Stimulated activated CD4-positive, alpha-beta T cell treated with anti-CD3 and anti-CD28 coated beads, Interleukin-4, amount 100 ng/mL, for 24 hours (primary cell): ENCODE data around the gene NDUFAF3.
A peak's percentile ranks its signal among the peaks of the same experiment; 100 is the strongest.
"Not testable (repeated sequence)": the region's sequence is repeated elsewhere in the genome, so short reads cannot be mapped to it uniquely, and the experiment has no call there.

ENCODE experiments used
- DNase-seq: peaks from one replicate; pipeline ENCODE4 v3.0.0-alpha.2; 2020

NDUFAF3 gene

GRCh38 chr3:49001155-49001554 lies 20.8 kb upstream of the NDUFAF3 start:
- no peak for DNase-seq

GRCh38 chr3:49004352-49005302 lies 17.3 kb upstream of the NDUFAF3 start:
- no peak for DNase-seq

GRCh38 chr3:49005303-49005680 lies 16.6 kb upstream of the NDUFAF3 start:
- DNase-seq: no peak

- no peak for DNase-seq
Measured at GRCh38 chr3:49005998-49006397, 15.9 kb upstream of the NDUFAF3 start.

- no peak for DNase-seq
Measured at GRCh38 chr3:49006408-49007067, 15.4 kb upstream of the NDUFAF3 start.

- DNase-seq: peak; percentile 98
Measured at GRCh38 chr3:49007068-49007770, 14.7 kb upstream of the NDUFAF3 start, which contains the start of gene WDR6. Gene WDR6 (plus strand): TSS chr3:49007391. CDS start chr3:49007432, 41 bp downstream.

- peak; percentile 84 for DNase-seq
Measured at GRCh38 chr3:49007771-49008528, 14.0 kb upstream of the NDUFAF3 start.

- DNase-seq: not testable (repeated sequence)
Measured at GRCh38 chr3:49008627-49009026, 13.3 kb upstream of the NDUFAF3 start.

- no peak for DNase-seq
Measured at GRCh38 chr3:49009396-49009795, 12.5 kb upstream of the NDUFAF3 start.

GRCh38 chr3:49012441-49013017 lies 9.4 kb upstream of the NDUFAF3 start:
- no peak for DNase-seq

GRCh38 chr3:49013113-49013737 lies 8.7 kb upstream of the NDUFAF3 start:
- DNase-seq: no peak

GRCh38 chr3:49013738-49014660 lies 7.9 kb upstream of the NDUFAF3 start:
- peak; percentile 54 for DNase-seq

GRCh38 chr3:49015072-49015471 lies 6.8 kb upstream of the NDUFAF3 start:
- DNase-seq: no peak

GRCh38 chr3:49015765-49016164 lies 6.2 kb upstream of the NDUFAF3 start:
- no peak for DNase-seq

GRCh38 chr3:49016414-49017228 lies 5.3 kb upstream of the NDUFAF3 start:
- no peak for DNase-seq

- DNase-seq: no peak
Measured at GRCh38 chr3:49017229-49017970, 4.5 kb upstream of the NDUFAF3 start.

- DNase-seq: peak; percentile 61
Measured at GRCh38 chr3:49017971-49018706, 3.8 kb upstream of the NDUFAF3 start, which contains the start of gene DALRD3. Gene DALRD3 (minus strand): TSS chr3:49018580. CDS start chr3:49018564, 16 bp downstream.

- DNase-seq: no peak
Measured at GRCh38 chr3:49018707-49019006, 3.3 kb upstream of the NDUFAF3 start.
